Small intestine (tissue), 7 donors: ENCODE data around the gene NOP9. TPM values are rescaled to one million over a fixed set of nuclear protein-coding genes. Genes with fewer than 3 reads are reported as not detected.
"Not testable (repeated sequence)": the region's sequence is repeated elsewhere in the genome, so short reads cannot be mapped to it uniquely, and the experiment has no call there.

Source experiments
- DNase-seq, 2 donors: peaks; one replicate each; pipeline versions ENCODE4 v3.0.0 to v3.0.0-alpha.2; 2013
- FAIRE-seq: peaks from 2 replicates; lab custom pipeline; 2012; peaks lifted over from hg19 to GRCh38; lab: Jason Lieb, UNC
- H3K27ac ChIP-seq, 3 donors: one replicate each; pipeline ENCODE4 v1.5.1; 2013; ENCODE audit warnings: low read length in 2 of 3, mild to moderate bottlenecking in 2 of 3, control low read depth in 1 of 3, inconsistent platforms in 1 of 3, low read depth in 1 of 3, moderate library complexity in 1 of 3
- H3K27me3 ChIP-seq, 3 donors: one replicate each; pipeline ENCODE4 v1.6.1; 2013; ENCODE audit warnings: low read length in 3 of 3, inconsistent platforms in 1 of 3; ENCODE audit not compliant: control insufficient read depth in 3 of 3, insufficient read depth in 3 of 3
- H3K36me3 ChIP-seq, 3 donors: one replicate each; pipeline ENCODE4 v1.6.1; 2013; ENCODE audit warnings: low read length in 3 of 3, inconsistent platforms in 1 of 3, low read depth in 1 of 3, mild to moderate bottlenecking in 1 of 3, moderate library complexity in 1 of 3; ENCODE audit not compliant: control insufficient read depth in 3 of 3, insufficient read depth in 2 of 3
- H3K4me1 ChIP-seq, 3 donors: one replicate each; pipeline ENCODE4 v1.6.1; 2013; ENCODE audit warnings: low read length in 2 of 3, inconsistent platforms in 1 of 3, low read depth in 1 of 3, mild to moderate bottlenecking in 1 of 3, moderate library complexity in 1 of 3; ENCODE audit not compliant: control insufficient read depth in 3 of 3, insufficient read depth in 2 of 3
- H3K4me3 ChIP-seq, 3 donors: one replicate each; pipeline ENCODE4 v1.5.1; 2013; ENCODE audit warnings: low read length in 3 of 3, control low read depth in 1 of 3, inconsistent platforms in 1 of 3, low read depth in 1 of 3, mild to moderate bottlenecking in 1 of 3, moderate library complexity in 1 of 3
- H3K9me3 ChIP-seq, 2 donors: one replicate each; pipeline ENCODE4 v1.6.1; 2013; ENCODE audit warnings: low read depth in 1 of 2, low read length in 1 of 2; ENCODE audit not compliant: control insufficient read depth in 2 of 2, insufficient read depth in 1 of 2
- WGBS, 3 donors: extraction: QIAGEN DNeasy Blood & Tissue Kit; methylation state at CpG; one replicate each; pipeline ENCODE4 v1.1.7; 2013; 5-methylcytosine and 5-hydroxymethylcytosine counted together
- polyA plus RNA-seq, 4 donors: library from polyadenylated mRNA; stranded (reverse) in 3 of 4; unstranded in 1 of 4; fragments of 200-250 nt in 3 of 4; fragments of 120-200 nt in 1 of 4; gene quantifications; one replicate each; pipeline versions ENCODE4 v1.2.1 to v1.2.3, GENCODE V29; 2013
- donor health status: healthy with polysubstance abuse.
- donor health status: control.
- donor health status: control.
- donor health status: Bipolar disorder and iron deficiency.
- donor health status: healthy.

The NOP9 gene
- polyA plus RNA-seq, 4 donors: 9.7 to 22.5 (median 16.0) TPM

DNA sequence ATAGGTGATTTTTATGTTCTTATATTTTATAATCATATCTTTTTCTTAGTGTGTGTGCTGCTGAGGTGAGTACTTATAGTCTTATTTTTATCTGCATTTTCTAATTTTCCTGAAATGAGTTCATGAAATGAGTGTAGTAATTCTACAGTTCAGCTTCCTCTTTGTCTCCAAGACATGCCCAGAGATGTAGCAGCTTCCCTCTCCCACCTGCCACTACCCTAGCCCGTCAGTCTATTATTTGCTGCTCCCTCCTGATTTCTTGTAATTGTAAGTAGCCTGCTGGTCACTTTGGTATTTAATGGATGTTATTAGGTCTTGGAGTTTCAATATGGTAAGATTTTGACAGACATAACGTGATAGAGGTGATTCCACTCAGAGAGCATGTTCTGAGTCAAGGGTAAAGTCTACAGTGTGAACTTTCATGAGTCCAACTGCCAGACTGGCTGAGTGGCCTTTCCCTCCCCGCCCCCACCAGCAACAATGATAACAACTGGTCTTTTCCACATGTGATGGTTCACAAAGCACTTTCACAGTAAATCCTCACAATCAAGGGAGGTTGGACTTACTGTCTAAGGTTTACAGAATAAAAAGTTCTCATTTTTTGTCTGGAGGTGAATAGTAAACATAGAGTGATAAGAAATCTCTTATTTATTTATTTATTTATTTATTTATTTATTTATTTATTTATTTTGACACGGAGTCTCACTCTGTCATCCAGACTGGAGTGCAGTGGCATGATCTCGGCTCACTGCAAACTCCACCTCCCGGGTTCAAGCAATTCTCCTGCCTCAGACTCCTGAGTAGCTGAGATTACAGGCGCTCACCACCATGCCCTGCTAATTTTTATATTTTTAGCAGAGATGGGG lies 44.4 kb downstream of the NOP9 start:
- Histone ChIP-seq H3K4me3 (no peak overlapping the region), H3K36me3 (no peaks in the 10 kb centered on the region), H3K27ac (peak overlapping the region in 2 of 3 donors; percentile 51 to 77), H3K9me3 (no peaks in the 10 kb centered on the region), H3K4me1 (peaks cover 2 to 25% (median 3%) of the 10 kb centered on the region in 3 donors), H3K27me3 (no peaks in the 10 kb centered on the region)
- FAIRE-seq (no peak), DNase-seq (peak; percentile 90 to 91)
- 23 to 62% (median 40%) methylated on average over 7 of the region's 7 CpGs for WGBS, 3 donors

GRCh38 chr14:24347134-24347533 lies 47.5 kb downstream of the NOP9 start:
- H3K9me3 ChIP-seq: no peaks in the 10 kb centered on the region
- no peak for FAIRE-seq
- DNase-seq: peak; percentile 32 to 39
- no peaks in the 10 kb centered on the region for H3K27me3 ChIP-seq
- no peak overlapping the region for H3K4me3 ChIP-seq
- WGBS, 3 donors: 0 to 27% (median 6%) methylated on average over 1 of the region's 1 CpG
- no peaks in the 10 kb centered on the region for H3K36me3 ChIP-seq
- no peak overlapping the region for H3K27ac ChIP-seq
- H3K4me1 ChIP-seq: peaks cover 0 to 19% (median 2%) of the 10 kb centered on the region in 3 donors

- Histone ChIP-seq H3K27me3 (no peaks in the 10 kb centered on the region), H3K27ac (no peak overlapping the region), H3K4me1 (peaks cover 0 to 22% (median 2%) of the 10 kb centered on the region in 3 donors), H3K9me3 (no peaks in the 10 kb centered on the region), H3K4me3 (no peak overlapping the region), H3K36me3 (no peaks in the 10 kb centered on the region)
- DNase-seq (no peak), FAIRE-seq (no peak)
- 96 to 100% (median 100%) methylated on average over 2 of the region's 2 CpGs for WGBS, 3 donors
Measured at GRCh38 chr14:24348186-24348585, 48.5 kb downstream of the NOP9 start.

DNA sequence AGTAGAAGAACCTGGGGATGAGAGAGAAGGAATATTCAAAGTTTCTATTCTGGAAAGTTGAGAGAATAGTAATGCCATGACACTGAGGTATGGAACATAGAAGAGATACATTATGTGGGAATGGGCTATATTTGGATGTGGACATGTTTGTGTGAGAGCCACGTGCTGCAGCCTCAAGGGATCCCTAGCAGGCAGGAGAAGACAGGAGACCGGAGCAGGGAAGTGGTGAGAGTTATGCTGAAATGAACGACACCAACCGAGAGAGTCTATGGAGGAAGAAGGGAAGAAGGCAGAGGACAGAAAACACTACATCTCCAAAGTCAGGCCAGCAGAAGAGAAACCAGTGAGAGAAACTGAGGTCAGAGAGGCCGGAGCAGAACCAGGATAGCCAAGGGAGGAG lies 50.1 kb downstream of the NOP9 start:
- no peaks in the 10 kb centered on the region for H3K36me3 ChIP-seq
- no peak overlapping the region for H3K4me3 ChIP-seq
- H3K4me1 ChIP-seq: peaks cover 0 to 32% (median 2%) of the 10 kb centered on the region in 3 donors
- DNase-seq (no peak), FAIRE-seq (no peak)
- WGBS, 3 donors: 73 to 89% (median 89%) methylated on average over 5 of the region's 5 CpGs
- H3K27ac ChIP-seq: no peak overlapping the region
- H3K27me3 ChIP-seq: no peaks in the 10 kb centered on the region
- H3K9me3 ChIP-seq: no peaks in the 10 kb centered on the region

DNA sequence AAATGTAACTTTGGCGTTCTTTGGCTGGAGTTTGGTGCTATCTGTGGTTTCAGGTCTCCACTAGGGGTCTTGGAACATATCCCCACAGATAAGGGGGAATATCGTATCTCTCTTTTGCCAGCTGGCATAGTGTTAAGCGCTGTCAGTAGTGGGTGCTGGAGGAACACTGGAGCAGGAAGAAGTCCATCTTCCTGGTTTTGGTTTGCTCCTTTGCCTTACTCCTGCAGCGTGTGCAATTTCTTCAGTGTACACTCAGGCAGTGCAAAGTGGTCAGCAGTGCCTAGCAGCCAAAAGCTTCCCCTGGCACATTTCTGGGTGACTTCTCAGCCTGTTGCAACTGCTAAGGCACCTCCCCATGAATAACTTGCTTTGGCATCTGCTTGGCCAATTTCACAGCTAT lies 51.9 kb downstream of the NOP9 start:
- peak; percentile 17 to 28 for DNase-seq
- WGBS, 3 donors: 17 to 36% (median 20%) methylated on average over 4 of the region's 4 CpGs
- H3K4me1 ChIP-seq: peaks cover 0 to 32% (median under 1%) of the 10 kb centered on the region in 3 donors
- no peak overlapping the region for H3K4me3 ChIP-seq
- no peak for FAIRE-seq
- H3K27ac ChIP-seq: no peak overlapping the region
- H3K9me3 ChIP-seq: no peaks in the 10 kb centered on the region
- H3K36me3 ChIP-seq: no peaks in the 10 kb centered on the region
- H3K27me3 ChIP-seq: no peaks in the 10 kb centered on the region

DNA sequence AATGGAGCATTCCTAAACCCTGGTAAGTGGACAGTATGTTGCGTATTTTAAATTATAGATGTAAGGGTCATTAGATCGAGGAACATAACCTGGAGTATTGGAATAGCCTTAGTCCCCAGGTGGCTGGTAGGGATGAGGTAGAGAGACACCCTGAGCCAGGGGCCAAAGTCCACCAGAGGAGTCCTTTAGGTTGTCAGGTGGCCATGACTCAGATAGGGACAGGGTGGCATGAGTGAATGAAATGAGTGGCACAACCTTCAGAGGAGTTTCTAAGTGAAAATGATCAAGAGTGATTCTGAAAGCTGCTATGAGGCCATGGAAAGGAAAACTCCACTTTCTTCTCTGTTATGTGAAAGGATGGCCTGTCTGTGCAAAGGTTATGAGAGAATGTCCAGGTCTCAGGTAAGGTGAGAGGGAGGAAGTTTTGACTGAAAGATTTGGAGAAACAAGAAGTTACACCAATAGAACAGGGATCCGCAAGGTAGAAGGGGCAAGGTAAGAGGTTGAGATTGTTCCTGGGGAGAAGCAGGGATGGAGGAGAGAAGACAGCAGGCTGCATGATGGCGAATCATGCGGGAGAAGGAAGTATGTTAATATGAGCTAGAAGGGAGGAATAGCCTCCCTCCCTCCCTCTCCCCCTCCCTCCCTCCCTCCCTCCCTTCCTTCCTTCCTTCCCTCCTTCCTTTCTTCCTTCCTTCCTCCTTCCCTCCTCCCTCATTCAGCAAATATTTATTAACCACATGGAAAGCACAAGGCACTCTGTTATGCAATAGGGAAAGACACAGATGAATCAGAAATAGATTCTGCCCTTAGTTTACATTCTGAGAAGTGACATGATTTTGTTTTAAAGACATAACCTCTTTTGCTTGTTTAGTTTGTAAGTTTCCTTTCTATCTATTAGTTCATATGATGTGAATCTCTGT lies 54.2 kb downstream of the NOP9 start:
- WGBS, 3 donors: 33 to 67% (median 64%) methylated on average over 5 of the region's 5 CpGs
- DNase-seq: peak; percentile 82 to 95
- Histone ChIP-seq H3K36me3 (no peaks in the 10 kb centered on the region), H3K27ac (peak overlapping the region; percentile 59 to 88 (median 68)), H3K27me3 (no peaks in the 10 kb centered on the region), H3K4me3 (no peak overlapping the region), H3K4me1 (peaks cover 0 to 19% (median 0%) of the 10 kb centered on the region in 3 donors), H3K9me3 (no peaks in the 10 kb centered on the region)
- no peak for FAIRE-seq

GRCh38 chr14:24354482-24354825 lies 54.8 kb downstream of the NOP9 start:
- FAIRE-seq, H3K27me3 ChIP-seq, H3K36me3 ChIP-seq, H3K9me3 ChIP-seq, DNase-seq, H3K4me3 ChIP-seq: not testable (repeated sequence)
- peaks cover 0 to 19% (median 0%) of the 10 kb centered on the region in 3 donors for H3K4me1 ChIP-seq
- WGBS, 3 donors: 74 to 83% (median 78%) methylated on average over 3 of the region's 3 CpGs
- H3K27ac ChIP-seq: peak overlapping the region in 1 of 3 donors; percentile 25

DNA sequence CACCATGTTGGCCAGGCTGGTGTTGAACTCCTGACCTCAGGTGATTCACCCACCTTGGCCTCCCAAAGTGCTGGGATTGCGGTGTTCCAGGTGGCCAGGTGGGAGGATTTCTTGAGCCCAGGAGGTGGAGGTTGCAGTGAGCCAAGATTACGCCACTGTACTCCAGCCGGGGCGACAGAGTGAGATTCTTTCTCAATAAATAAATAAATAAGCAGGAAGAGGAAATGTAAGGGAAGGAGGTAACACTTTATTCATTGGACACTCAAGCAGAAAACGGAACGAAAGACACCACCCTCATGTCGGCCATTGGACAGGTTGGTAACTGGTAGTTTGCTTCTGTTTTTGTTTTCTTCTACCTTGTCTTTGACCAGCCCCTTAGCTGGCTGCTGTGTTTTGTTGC lies 55.4 kb downstream of the NOP9 start:
- Histone ChIP-seq H3K9me3 (peaks cover 0 to under 1% of the 10 kb centered on the region in 2 donors), H3K4me1 (peaks cover 0 to 19% (median 0%) of the 10 kb centered on the region in 3 donors), H3K36me3 (no peaks in the 10 kb centered on the region), H3K4me3 (no peak overlapping the region), H3K27ac (no peak overlapping the region), H3K27me3 (no peaks in the 10 kb centered on the region)
- 87 to 91% (median 89%) methylated on average over 7 of the region's 7 CpGs for WGBS, 3 donors
- FAIRE-seq (no peak), DNase-seq (no peak)
